K562 treated with DMSO at 1 percent for 12 hours (cell line): Measurements from ENCODE around the gene YIF1A. TPM values are rescaled to one million over a fixed set of nuclear protein-coding genes. Genes with fewer than 3 reads are reported as not detected.

Source experiments
- total RNA-seq: library from RNA; unstranded; fragments of 300-600 nt; gene quantifications from 2 replicates; pipeline ENCODE4 v1.2.3, GENCODE V29; 2022; ENCODE audit not compliant: insufficient read depth

YIF1A gene, protein sequence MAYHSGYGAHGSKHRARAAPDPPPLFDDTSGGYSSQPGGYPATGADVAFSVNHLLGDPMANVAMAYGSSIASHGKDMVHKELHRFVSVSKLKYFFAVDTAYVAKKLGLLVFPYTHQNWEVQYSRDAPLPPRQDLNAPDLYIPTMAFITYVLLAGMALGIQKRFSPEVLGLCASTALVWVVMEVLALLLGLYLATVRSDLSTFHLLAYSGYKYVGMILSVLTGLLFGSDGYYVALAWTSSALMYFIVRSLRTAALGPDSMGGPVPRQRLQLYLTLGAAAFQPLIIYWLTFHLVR
- total RNA-seq = 106 and 126 TPM in 2 replicates

DNA sequence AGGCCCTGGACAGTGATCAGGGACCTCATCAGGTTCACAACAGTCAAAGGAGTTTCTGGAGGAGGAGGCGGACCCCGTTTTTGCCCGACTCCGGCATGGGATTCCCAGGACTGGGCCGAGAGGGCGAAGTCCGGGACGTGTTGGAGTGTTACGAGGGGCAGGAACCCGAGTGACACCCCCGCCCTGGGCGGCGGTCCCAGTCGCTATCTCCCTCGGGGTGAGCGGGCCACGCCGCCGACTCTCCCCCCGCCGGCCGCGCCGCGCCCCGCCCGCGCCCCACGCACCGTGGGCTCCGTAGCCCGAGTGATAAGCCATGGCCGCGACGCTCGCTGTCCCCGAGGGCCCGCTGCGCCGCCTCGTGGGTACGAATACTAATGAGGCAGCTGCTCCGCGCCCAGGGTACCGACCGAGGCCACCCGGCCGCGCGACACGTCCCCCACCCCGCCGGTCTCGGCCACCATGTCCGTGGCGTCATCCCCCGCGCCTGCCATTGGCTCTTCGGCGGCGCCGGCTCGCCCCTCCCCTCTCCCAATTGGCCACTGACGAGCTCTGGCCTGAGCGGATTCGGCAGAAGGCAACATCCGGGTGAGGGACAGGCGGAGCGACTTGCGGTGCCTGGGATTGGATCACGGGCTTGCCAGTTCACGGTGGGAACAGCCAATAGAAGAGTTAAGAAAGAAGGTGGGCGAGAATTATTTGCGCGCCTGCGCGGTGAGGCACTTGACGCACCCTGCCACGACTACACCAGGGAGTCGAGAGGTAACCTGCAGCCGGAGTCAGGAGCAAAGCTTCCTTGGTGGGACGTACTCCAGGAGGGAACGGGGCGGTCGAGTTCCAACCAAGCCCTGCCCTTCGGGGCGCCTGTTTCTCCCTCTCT lies at the start of gene YIF1A:
TSS of gene YIF1A (minus strand) at position 473 of the 877 bp plus-strand sequence. CDS start at position 315, 158 bp downstream.

DNA sequence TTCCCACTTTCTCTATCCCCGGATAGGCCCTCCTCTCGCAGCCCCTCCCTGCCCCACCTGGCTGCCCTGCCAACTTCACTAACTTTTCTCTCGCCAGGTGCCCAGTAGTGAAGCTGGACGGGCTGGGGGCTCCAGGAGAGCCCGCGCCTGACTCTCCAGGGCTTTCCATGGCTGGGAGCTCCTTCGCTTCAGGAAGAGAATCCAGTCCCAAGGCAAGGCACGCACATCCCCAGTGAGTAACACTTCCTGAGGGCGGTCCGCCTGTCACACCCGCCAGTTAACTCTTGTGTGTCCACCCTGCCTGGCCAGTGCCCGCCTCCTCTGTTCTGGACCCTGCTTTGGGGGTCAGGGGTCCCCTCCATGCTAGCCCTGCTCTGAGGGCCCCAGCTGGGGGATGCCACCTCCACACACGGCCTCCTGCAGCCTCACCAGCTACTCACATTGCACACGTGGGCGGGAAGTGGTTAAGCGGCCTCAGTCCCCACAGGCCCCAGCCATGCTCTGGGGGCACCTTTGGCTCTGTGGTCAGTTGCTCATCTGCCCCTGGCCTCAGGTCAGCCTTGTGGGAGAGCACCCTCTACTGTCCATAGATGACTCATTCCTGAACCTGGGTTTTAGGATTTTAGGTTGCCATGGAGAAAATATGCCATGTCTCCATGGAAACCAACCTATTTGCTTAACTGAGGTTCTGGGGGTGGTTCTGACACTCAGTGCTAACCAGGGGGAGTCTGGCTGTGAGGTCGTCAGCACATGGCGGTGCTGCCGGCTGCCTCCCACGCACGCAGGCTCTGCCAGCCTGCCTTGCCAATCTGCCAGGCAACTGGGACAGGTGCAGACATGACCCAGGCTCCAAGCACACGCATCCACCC lies 47.5 kb upstream of the YIF1A start, which contains the start of gene RIN1:
TSS of gene RIN1 (minus strand) at position 201 of the 869 bp plus-strand sequence. CDS start at position 169, 32 bp downstream.

DNA sequence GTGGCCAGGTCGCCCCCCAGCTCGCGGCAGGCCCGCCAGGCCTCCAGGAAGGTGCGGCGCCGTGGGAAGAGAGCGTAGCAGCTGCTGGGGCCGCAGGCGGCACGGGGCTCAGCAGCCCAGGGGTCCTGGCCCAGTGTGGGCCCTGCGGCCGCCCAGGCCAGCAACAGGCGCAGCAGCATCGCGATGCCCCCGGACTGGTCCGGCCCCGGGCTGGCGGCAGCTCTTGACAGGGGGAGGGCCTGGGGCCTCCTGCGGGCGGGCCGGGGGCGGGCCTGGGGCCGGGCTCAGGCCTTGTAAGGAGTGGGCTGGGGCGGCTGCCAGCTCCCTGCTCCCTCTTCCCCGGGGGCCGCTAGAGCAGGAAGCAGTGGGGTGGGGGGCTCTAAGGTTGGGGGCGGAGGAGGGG lies 27.9 kb upstream of the YIF1A start, which contains the start of gene CD248:
TSS of gene CD248 (minus strand) at position 196 of the 403 bp plus-strand sequence. CDS start at position 179, 17 bp downstream.

DNA sequence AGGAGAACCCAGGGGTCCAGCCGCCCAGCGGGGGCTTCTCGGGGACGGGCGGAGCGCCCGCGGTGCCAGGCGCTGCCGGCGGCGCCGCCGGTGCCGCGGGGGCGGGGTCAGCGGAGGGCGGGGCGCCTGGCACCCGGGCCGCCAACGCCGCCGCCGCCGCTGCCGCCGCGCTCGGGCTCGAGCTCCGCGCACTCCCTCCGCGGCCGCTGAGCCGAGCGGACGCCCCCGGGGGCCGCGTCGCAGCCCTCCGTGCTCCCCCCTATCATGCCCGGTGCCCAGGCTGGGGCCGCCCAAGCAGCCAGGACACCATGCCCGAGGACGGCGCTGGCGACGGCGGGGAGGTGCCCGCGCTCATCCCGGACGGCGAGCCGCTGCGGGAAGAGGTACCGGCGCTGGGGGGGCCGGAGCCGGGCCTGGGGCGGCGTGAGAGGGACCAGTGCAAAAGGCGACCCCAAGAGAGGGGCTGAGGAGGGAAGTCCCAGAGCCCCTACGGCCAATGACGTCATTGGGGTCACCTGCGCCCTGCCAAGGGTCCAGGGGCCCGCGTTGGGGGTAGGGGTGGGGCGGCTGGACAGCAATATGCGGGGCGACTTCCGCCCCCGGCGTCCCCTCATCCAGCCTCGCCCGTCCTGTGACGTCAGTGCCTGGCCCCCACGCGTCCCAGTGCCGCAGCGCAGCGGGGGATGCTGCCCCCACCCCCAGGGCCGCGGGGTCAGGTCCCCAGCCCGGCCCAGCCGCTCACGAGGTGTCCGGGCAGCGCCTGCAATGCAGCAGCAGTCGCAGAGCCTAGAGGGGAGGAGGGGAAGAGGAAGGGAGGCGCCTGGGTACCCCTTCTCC lies 3.0 kb upstream of the YIF1A start, which contains the start of gene TMEM151A:
TSS of gene TMEM151A (plus strand) at position 189 of the 837 bp plus-strand sequence. CDS start at position 309, 120 bp downstream.

DNA sequence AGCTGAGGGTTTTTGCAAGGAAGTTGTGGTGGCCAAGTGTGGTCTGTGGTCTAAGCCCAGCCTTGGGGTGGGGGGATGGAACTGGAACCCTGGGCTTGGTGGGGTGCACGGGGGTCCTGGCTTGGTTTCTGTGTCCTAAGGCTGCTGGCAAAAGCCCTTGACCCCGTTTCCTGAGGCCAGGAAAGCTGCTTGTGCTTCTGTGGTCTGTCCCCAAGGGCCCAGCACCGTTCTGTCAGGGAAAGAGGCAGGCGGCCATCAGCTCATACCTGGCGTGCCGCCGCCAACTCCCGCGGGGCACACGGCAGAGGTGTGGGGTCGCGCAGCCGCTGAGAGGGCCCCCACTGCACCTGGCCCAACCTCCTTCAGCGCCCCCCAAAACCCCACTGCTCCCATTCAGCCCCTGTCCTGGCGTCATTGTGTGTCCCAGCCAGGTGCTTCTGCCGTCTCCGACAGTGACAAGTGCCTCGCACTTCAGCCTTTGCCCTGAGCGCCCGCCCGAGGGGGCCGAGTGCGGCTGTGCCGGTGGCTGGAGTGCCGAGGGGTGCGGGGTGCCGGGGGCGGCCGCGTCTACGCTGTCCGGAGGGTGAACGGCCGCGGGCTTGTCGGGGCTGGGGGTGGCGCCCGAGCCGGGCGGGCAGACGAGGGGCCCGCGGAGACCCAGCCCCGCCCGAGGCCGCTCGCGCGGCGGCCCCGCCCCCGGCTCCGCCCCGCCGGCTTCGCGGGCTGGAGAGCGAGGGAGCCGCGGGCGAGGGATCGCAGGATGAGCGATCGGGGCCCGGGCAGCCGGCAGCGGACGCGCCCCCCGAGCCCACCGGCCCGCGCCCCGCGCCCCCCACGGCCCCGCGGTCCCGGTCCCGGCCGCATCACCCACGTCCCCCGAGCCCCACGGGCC lies 11.2 kb downstream of the YIF1A start, which contains the start of gene CNIH2:
TSS of gene CNIH2 (plus strand) at position 705 of the 892 bp plus-strand sequence. CDS start 282 bp downstream, outside the sequence.

DNA sequence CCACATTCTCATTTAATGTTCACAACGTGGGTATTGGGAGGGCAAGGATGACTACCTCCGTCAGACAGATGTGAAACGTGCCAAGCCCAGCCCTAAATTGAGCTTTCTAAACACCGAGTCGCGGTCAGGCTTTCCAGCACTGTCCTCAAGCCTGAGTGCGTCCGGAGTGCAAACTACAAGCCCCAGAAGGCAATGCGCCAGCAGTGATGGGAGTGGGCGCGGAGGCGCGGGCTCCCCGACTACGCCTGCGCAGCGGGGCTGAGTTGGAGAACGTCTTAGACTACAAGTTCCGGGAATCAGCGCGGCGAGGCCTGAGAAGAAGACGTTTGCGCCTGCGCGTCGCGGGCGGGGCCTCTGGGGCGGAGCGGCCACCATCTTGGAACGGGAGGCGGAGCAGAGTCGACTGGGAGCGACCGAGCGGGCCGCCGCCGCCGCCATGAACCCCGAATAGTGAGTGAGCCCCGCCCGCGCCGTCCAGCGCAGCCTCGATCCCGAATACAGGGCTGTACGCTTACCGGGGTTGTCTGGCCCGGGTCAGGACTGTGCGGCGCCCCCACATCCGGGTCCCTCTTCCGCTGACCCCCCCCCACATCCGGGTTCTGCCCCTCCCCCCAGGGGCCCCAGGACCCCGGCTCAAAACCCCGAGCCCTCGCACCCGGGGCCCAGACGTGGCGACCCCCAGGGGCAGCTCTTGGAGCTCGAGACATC lies 20.5 kb downstream of the YIF1A start, which contains the start of gene RAB1B:
TSS of gene RAB1B (plus strand) at position 396 of the 708 bp plus-strand sequence. CDS start at position 437, 41 bp downstream.

Other genes with a start within 250 kb of the YIF1A start
- gene GAL3ST3, start 240.0 kb downstream of the YIF1A start, total RNA-seq = not detected in 2 replicates
- 184 and 273 TPM in 2 replicates for gene SF3B2, start 236.8 kb downstream of the YIF1A start, total RNA-seq
- 13.4 and 34.4 TPM in 2 replicates for gene PACS1, start 218.9 kb downstream of the YIF1A start, total RNA-seq
- 27.7 and 41.5 TPM in 2 replicates for gene KLC2, start 31.4 kb downstream of the YIF1A start, total RNA-seq
- gene RAB1B, start 20.5 kb downstream of the YIF1A start, total RNA-seq = 147 and 150 TPM in 2 replicates
- gene CNIH2, start 11.0 kb downstream of the YIF1A start, total RNA-seq = not detected in 2 replicates
- not detected in 2 replicates for gene TMEM151A, start 2.8 kb upstream of the YIF1A start, total RNA-seq
- gene CD248, start 27.9 kb upstream of the YIF1A start, total RNA-seq = not detected in 2 replicates
- 0.59 and 0.91 TPM in 2 replicates for gene RIN1, start 47.3 kb upstream of the YIF1A start, total RNA-seq
- gene BRMS1, start 56.0 kb upstream of the YIF1A start, total RNA-seq = 44.7 and 57.8 TPM in 2 replicates
- 27.4 and 34.3 TPM in 2 replicates for gene B4GAT1, start 58.5 kb upstream of the YIF1A start, total RNA-seq
- gene SLC29A2, start 82.6 kb upstream of the YIF1A start, total RNA-seq = 7.5 and 12.2 TPM in 2 replicates
- gene NPAS4, start 131.9 kb upstream of the YIF1A start, total RNA-seq = not detected in 2 replicates
- gene MRPL11, start 149.7 kb upstream of the YIF1A start, total RNA-seq = 44.5 and 73.2 TPM in 2 replicates
- gene PELI3, start 177.8 kb upstream of the YIF1A start, total RNA-seq = 4.0 and 7.5 TPM in 2 replicates
- gene DPP3, start 191.3 kb upstream of the YIF1A start, total RNA-seq = 41.1 and 42.9 TPM in 2 replicates
- 8.5 and 13.5 TPM in 2 replicates for gene BBS1, start 221.5 kb upstream of the YIF1A start, total RNA-seq